Immature natural killer cell (primary cell): ENCODE results near the gene LAMA3. TPM values are rescaled to one million over a fixed set of nuclear protein-coding genes. Genes with fewer than 3 reads are reported as not detected.

Source experiments
- DNase-seq, 3 donors: peaks; one replicate each; pipeline ENCODE4 v3.0.0; 2022; ENCODE audit warnings: mixed read lengths in 1 of 3
- H3K27ac Mint-ChIP-seq, 6 donors: one replicate each; pipeline ENCODE4 v1.8.0; 2020; ENCODE audit warnings: mixed read lengths in 6 of 6, mild to moderate bottlenecking in 5 of 6, inconsistent platforms in 4 of 6, moderate library complexity in 3 of 6
- H3K27me3 Mint-ChIP-seq, 3 donors: one replicate each; pipeline ENCODE4 v1.8.0; 2020 to 2021; ENCODE audit warnings: low read depth in 3 of 3, mild to moderate bottlenecking in 3 of 3, mixed read lengths in 3 of 3, moderate library complexity in 3 of 3, inconsistent platforms in 1 of 3
- H3K36me3 Mint-ChIP-seq, 3 donors: one replicate each; pipeline ENCODE4 v1.8.0; 2020; ENCODE audit warnings: mixed read lengths in 3 of 3, inconsistent platforms in 2 of 3, mild to moderate bottlenecking in 2 of 3
- H3K4me1 Mint-ChIP-seq, 2 donors: one replicate each; pipeline ENCODE4 v1.8.0; 2020; ENCODE audit warnings: inconsistent platforms in 2 of 2, mild to moderate bottlenecking in 2 of 2, mixed read lengths in 2 of 2, moderate library complexity in 1 of 2
- H3K4me3 Mint-ChIP-seq, 5 donors: one replicate each; pipeline ENCODE4 v1.8.0; 2020; ENCODE audit warnings: mild to moderate bottlenecking in 5 of 5, mixed read lengths in 5 of 5, inconsistent platforms in 3 of 5, moderate library complexity in 3 of 5
- H3K9me3 Mint-ChIP-seq, 6 donors: one replicate each; pipeline ENCODE4 v1.8.0; 2020; ENCODE audit warnings: mild to moderate bottlenecking in 6 of 6, mixed read lengths in 6 of 6, inconsistent platforms in 4 of 6, moderate library complexity in 3 of 6
- polyA plus RNA-seq, 3 donors: library from polyadenylated mRNA; unstranded; fragments of 300-500 nt; fragmentation: Illumina TruSeq; gene quantifications; one replicate each; pipeline ENCODE4 v1.2.3, GENCODE V29; 2021

Gene LAMA3
- polyA plus RNA-seq, 3 donors from 2014 or later = not detected

- H3K4me1 Mint-ChIP-seq = no peaks in the 10 kb centered on the region
- no peak overlapping the region for H3K4me3 Mint-ChIP-seq
- no peaks in the 10 kb centered on the region for H3K36me3 Mint-ChIP-seq
- H3K27ac Mint-ChIP-seq = no peak overlapping the region
- DNase-seq = no peak
- peaks cover 0 to 17% (median 9%) of the 10 kb centered on the region in 3 donors for H3K27me3 Mint-ChIP-seq
- no peaks in the 10 kb centered on the region for H3K9me3 Mint-ChIP-seq
Measured at GRCh38 chr18:23682472-23682871, 6.8 kb upstream of the LAMA3 start.

- Mint-ChIP-seq H3K9me3 (no peaks in the 10 kb centered on the region), H3K27ac (no peak overlapping the region), H3K4me1 (no peaks in the 10 kb centered on the region), H3K4me3 (no peak overlapping the region), H3K27me3 (peaks cover 2 to 24% (median 9%) of the 10 kb centered on the region in 3 donors), H3K36me3 (no peaks in the 10 kb centered on the region)
- DNase-seq = no peak
Measured at GRCh38 chr18:23683155-23683554, 6.1 kb upstream of the LAMA3 start.

GRCh38 chr18:23683671-23684070 lies 5.6 kb upstream of the LAMA3 start:
- Mint-ChIP-seq H3K27me3 (peaks cover 2 to 28% (median 10%) of the 10 kb centered on the region in 3 donors), H3K27ac (no peak overlapping the region), H3K36me3 (no peaks in the 10 kb centered on the region), H3K9me3 (no peaks in the 10 kb centered on the region), H3K4me1 (no peaks in the 10 kb centered on the region), H3K4me3 (no peak overlapping the region)
- no peak for DNase-seq

GRCh38 chr18:23684515-23685197 lies 4.6 kb upstream of the LAMA3 start:
- peaks cover 3 to 4% of the 10 kb centered on the region in 2 donors for H3K4me1 Mint-ChIP-seq
- H3K9me3 Mint-ChIP-seq = no peaks in the 10 kb centered on the region
- no peaks in the 10 kb centered on the region for H3K36me3 Mint-ChIP-seq
- H3K27me3 Mint-ChIP-seq = peaks cover 5 to 32% (median 11%) of the 10 kb centered on the region in 3 donors
- no peak for DNase-seq
- no peak overlapping the region for H3K27ac Mint-ChIP-seq
- no peak overlapping the region for H3K4me3 Mint-ChIP-seq

GRCh38 chr18:23688528-23688927 lies 725 bp upstream of the LAMA3 start:
- Mint-ChIP-seq H3K4me3 (peak overlapping the region in 1 of 5 donors; percentile 66), H3K4me1 (peaks cover 8 to 9% of the 10 kb centered on the region in 2 donors), H3K36me3 (no peaks in the 10 kb centered on the region), H3K9me3 (no peaks in the 10 kb centered on the region), H3K27me3 (peaks cover 8 to 30% (median 14%) of the 10 kb centered on the region in 3 donors), H3K27ac (no peak overlapping the region)
- no peak for DNase-seq

- no peaks in the 10 kb centered on the region for H3K36me3 Mint-ChIP-seq
- peak in 1 of 3 donors; percentile 7 for DNase-seq
- H3K27me3 Mint-ChIP-seq = peaks cover 8 to 35% (median 13%) of the 10 kb centered on the region in 3 donors
- no peaks in the 10 kb centered on the region for H3K9me3 Mint-ChIP-seq
- H3K27ac Mint-ChIP-seq = no peak overlapping the region
- peaks cover 8 to 9% of the 10 kb centered on the region in 2 donors for H3K4me1 Mint-ChIP-seq
- peak overlapping the region; percentile 23 to 69 (median 40) for H3K4me3 Mint-ChIP-seq
Measured at GRCh38 chr18:23689616-23690504, 607 bp downstream of the LAMA3 start.

GRCh38 chr18:23690505-23691068 lies 1.3 kb downstream of the LAMA3 start:
- Mint-ChIP-seq H3K27me3 (peaks cover 8 to 32% (median 11%) of the 10 kb centered on the region in 3 donors), H3K4me3 (peak overlapping the region; percentile 23 to 69 (median 40)), H3K4me1 (peaks cover 8 to 9% of the 10 kb centered on the region in 2 donors), H3K36me3 (no peaks in the 10 kb centered on the region), H3K27ac (no peak overlapping the region), H3K9me3 (no peaks in the 10 kb centered on the region)
- DNase-seq = no peak

GRCh38 chr18:23693846-23694245 lies 4.6 kb downstream of the LAMA3 start:
- H3K9me3 Mint-ChIP-seq = no peaks in the 10 kb centered on the region
- DNase-seq = no peak
- no peaks in the 10 kb centered on the region for H3K36me3 Mint-ChIP-seq
- H3K27me3 Mint-ChIP-seq = peaks cover 6 to 12% (median 11%) of the 10 kb centered on the region in 3 donors
- H3K4me1 Mint-ChIP-seq = peaks cover 8% of the 10 kb centered on the region in 2 donors
- no peak overlapping the region for H3K27ac Mint-ChIP-seq
- H3K4me3 Mint-ChIP-seq = no peak overlapping the region

GRCh38 chr18:23694637-23695430 lies 5.6 kb downstream of the LAMA3 start:
- no peaks in the 10 kb centered on the region for H3K36me3 Mint-ChIP-seq
- H3K27ac Mint-ChIP-seq = no peak overlapping the region
- DNase-seq = no peak
- peaks cover 4 to 5% of the 10 kb centered on the region in 2 donors for H3K4me1 Mint-ChIP-seq
- H3K9me3 Mint-ChIP-seq = no peaks in the 10 kb centered on the region
- peaks cover 3 to 10% (median 9%) of the 10 kb centered on the region in 3 donors for H3K27me3 Mint-ChIP-seq
- H3K4me3 Mint-ChIP-seq = no peak overlapping the region

- no peak for DNase-seq
- H3K9me3 Mint-ChIP-seq = peaks cover 0 to 4% (median 0%) of the 10 kb centered on the region in 6 donors
- no peaks in the 10 kb centered on the region for H3K4me1 Mint-ChIP-seq
- no peak overlapping the region for H3K27ac Mint-ChIP-seq
- H3K36me3 Mint-ChIP-seq = peaks cover 0 to 3% (median 0%) of the 10 kb centered on the region in 3 donors
- H3K4me3 Mint-ChIP-seq = no peak overlapping the region
- peaks cover 1 to 7% (median 3%) of the 10 kb centered on the region in 3 donors for H3K27me3 Mint-ChIP-seq
Measured at GRCh38 chr18:23701017-23701416, 11.8 kb downstream of the LAMA3 start.

- Mint-ChIP-seq H3K27ac (no peak overlapping the region), H3K9me3 (peaks cover 0 to 4% (median 0%) of the 10 kb centered on the region in 6 donors), H3K4me1 (no peaks in the 10 kb centered on the region), H3K36me3 (peaks cover 0 to 3% (median 0%) of the 10 kb centered on the region in 3 donors), H3K27me3 (peaks cover 1 to 7% (median 3%) of the 10 kb centered on the region in 3 donors), H3K4me3 (no peak overlapping the region)
- no peak for DNase-seq
Measured at GRCh38 chr18:23701544-23702064, 12.4 kb downstream of the LAMA3 start.

GRCh38 chr18:23702606-23703005 lies 13.4 kb downstream of the LAMA3 start:
- DNase-seq = no peak
- H3K9me3 Mint-ChIP-seq = peaks cover 0 to 4% (median 0%) of the 10 kb centered on the region in 6 donors
- H3K27ac Mint-ChIP-seq = no peak overlapping the region
- peaks cover 1 to 6% (median 4%) of the 10 kb centered on the region in 3 donors for H3K27me3 Mint-ChIP-seq
- no peak overlapping the region for H3K4me3 Mint-ChIP-seq
- H3K4me1 Mint-ChIP-seq = no peaks in the 10 kb centered on the region
- H3K36me3 Mint-ChIP-seq = peaks cover 0 to 3% (median 0%) of the 10 kb centered on the region in 3 donors
